ENCODE data around the gene EVC2.

EVC2 gene

GRCh38 chr4:5552451-5552850 lies 155.9 kb downstream of the EVC2 start:
- DNase-seq: no peak

GRCh38 chr4:5547651-5548249 lies 160.6 kb downstream of the EVC2 start:
- DNase-seq: no peak

- DNase-seq: no peak
Observed at GRCh38 chr4:5545271-5545670, 163.1 kb downstream of the EVC2 start.

DNA sequence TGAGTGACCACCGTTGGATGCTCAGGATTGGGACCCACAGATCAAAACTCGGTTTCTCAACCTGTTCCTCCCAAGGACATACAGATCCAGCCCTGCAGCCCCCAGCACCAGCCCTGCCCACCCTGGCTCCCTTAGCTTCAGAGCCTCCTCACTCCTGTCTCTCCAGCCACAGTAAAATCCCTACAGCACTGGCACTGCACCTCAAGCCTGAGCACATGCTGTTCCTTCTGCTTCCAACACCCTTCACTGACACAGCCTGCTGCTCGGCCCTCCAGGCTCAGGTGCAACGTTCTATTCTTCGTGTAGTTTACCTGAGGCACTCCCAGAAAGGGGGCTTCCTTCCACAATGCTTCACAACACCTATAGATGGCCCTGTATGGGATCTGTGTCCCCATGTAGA lies 163.6 kb downstream of the EVC2 start:
- DNase-seq: no peak

DNA sequence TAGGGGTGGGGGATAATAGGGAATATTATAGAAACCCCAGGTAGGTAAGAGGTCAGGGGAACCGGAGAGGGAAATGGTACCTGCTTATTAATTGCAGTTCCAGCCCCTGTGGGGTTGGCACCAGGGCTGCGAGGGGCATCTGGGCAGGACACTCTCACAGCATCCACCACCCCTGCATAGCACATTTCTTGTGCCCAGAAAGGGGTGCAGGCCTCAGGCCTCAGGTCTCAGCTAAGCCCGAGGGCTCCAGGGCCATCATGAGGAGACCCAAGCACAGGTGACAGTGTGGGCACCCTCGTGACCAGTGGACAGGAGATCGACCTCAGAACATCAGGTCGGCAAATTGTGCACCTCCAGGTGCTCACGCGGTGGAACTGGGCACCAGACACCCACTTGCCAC lies 164.7 kb downstream of the EVC2 start:
- DNase-seq: no peak

- DNase-seq: no peak
Observed at GRCh38 chr4:5541169-5541568, 167.2 kb downstream of the EVC2 start.

- no peak for DNase-seq
Observed at GRCh38 chr4:5539584-5539983, 168.8 kb downstream of the EVC2 start.

GRCh38 chr4:5532100-5532499 lies 176.3 kb downstream of the EVC2 start:
- no peak for DNase-seq

DNA sequence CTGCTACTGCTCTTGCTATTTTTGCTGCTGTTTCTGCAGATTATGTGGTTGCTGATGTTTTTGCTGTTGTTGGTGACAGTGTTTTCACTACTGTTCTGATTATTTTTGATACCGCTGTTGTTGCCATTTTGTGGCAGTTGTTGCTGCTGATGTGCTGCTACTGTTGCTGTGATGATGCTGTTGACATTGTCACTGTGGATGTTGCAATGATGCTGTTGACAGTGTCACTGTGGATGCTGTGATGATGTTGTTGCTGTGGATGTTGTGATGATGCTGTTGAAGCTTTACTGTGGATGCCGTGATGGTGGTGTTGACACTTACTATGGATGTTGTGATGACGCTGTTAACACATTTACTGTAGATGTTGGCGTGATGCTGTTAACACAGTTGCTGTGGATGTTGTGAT lies 180.3 kb downstream of the EVC2 start:
- DNase-seq: no peak

DNA sequence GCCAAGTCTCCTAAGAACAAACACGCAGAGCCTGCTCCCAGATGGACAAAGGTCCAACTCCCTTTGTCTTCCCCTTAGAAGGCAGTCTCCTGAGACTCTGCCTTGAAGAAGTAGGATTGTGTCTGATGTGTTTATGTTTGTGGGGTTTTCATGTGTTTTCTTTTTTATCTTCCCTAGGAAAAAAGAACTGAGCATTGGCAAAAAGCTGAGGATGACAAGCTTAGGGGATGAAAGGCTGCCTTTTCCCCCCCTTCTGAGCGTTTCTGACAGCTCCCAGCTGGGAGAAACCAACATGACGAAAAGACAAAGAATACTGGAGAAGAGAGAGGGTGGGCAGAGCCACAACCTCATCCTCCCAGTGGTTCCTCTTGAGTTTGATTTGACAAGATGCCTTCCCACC lies 181.1 kb downstream of the EVC2 start:
- no peak for DNase-seq

- DNase-seq: no peak
Observed at GRCh38 chr4:5526080-5526846, 182.1 kb downstream of the EVC2 start.

GRCh38 chr4:5524446-5525299 lies 183.7 kb downstream of the EVC2 start:
- DNase-seq: no peak

- DNase-seq: no peak
Observed at GRCh38 chr4:5517372-5517771, 191.0 kb downstream of the EVC2 start.

GRCh38 chr4:5515646-5516045 lies 192.7 kb downstream of the EVC2 start:
- DNase-seq: no peak

Data from CD4-positive, alpha-beta T cell treated with Interleukin-4 for 4 hours (primary cell).